Vagina (tissue), 2 donors: ENCODE results near the gene SLC19A1.

ENCODE experiments used
- POLR2A ChIP-seq, 2 donors: fragments of 450-650 bp; IDR thresholded peaks; one replicate each; pipeline ENCODE4 v1.6.1; 2017; ENCODE audit warnings: antibody characterized with exemption in 2 of 2, mild to moderate bottlenecking in 2 of 2, moderate library complexity in 2 of 2
- TF ChIP-seq, protein P1 (sequence below), 3 experiments: fragments of 450-650 bp in 2 of 3; fragments of 200-600 bp in 1 of 3; sonication (generic) in 1 of 3; IDR thresholded peaks; one replicate each; pipeline ENCODE4 v1.5.1; 2017 to 2019; ENCODE audit warnings: antibody characterized with exemption in 3 of 3, mild to moderate bottlenecking in 2 of 3, moderate library complexity in 2 of 3

DNA sequence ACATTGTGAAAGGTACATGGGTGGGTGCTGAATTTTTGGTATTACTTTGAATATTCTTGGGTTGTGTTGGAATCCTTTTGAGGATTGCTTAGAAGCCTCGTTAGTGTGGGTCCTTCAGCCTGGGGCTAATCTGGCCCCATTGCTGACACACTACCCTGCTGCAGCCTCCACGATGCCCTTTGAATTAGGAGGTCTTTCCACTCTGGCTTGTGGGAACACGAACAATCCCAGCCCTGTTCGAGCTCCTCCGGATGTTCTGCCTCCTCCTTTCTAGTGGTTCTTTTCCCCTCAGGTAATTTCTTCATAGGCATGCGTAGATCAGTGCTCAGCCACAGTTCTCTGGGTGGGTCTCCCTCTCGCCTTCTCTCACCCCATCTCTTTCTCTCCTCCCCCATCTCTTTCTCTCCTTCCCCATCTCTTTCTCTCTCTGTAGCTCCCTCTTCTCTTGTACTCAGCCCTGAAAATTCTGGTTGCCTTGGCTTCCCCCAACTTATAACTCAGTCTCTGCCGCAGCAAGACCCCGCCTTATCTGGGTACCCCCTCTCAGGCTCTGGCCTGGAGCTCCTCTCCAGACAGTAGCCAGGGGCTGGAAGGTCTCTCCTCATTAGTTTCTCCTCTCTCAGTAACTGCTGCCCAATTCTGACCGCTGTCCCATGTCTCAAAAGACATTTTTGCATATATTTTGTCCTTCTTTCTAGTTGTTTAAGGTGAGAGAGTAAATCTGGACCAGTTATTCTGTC lies 46.0 kb upstream of the SLC19A1 start:
- TF ChIP-seq, protein P1, sequence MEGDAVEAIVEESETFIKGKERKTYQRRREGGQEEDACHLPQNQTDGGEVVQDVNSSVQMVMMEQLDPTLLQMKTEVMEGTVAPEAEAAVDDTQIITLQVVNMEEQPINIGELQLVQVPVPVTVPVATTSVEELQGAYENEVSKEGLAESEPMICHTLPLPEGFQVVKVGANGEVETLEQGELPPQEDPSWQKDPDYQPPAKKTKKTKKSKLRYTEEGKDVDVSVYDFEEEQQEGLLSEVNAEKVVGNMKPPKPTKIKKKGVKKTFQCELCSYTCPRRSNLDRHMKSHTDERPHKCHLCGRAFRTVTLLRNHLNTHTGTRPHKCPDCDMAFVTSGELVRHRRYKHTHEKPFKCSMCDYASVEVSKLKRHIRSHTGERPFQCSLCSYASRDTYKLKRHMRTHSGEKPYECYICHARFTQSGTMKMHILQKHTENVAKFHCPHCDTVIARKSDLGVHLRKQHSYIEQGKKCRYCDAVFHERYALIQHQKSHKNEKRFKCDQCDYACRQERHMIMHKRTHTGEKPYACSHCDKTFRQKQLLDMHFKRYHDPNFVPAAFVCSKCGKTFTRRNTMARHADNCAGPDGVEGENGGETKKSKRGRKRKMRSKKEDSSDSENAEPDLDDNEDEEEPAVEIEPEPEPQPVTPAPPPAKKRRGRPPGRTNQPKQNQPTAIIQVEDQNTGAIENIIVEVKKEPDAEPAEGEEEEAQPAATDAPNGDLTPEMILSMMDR (IDR thresholded peaks at IDR 0.05) = no peak
- TF ChIP-seq POLR2A (IDR thresholded peaks at IDR 0.05) = no peak
